HK-2 (cell line): ENCODE measurements around the gene FBXO5.
"Not testable (repeated sequence)": the region's sequence is repeated elsewhere in the genome, so short reads cannot be mapped to it uniquely, and the experiment has no call there.

Source experiments
- DNase-seq: peaks from one replicate; pipeline ENCODE4 v3.0.0-alpha.2; 2018; ENCODE audit not compliant: unreplicated experiment

FBXO5 gene, protein sequence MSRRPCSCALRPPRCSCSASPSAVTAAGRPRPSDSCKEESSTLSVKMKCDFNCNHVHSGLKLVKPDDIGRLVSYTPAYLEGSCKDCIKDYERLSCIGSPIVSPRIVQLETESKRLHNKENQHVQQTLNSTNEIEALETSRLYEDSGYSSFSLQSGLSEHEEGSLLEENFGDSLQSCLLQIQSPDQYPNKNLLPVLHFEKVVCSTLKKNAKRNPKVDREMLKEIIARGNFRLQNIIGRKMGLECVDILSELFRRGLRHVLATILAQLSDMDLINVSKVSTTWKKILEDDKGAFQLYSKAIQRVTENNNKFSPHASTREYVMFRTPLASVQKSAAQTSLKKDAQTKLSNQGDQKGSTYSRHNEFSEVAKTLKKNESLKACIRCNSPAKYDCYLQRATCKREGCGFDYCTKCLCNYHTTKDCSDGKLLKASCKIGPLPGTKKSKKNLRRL

DNA sequence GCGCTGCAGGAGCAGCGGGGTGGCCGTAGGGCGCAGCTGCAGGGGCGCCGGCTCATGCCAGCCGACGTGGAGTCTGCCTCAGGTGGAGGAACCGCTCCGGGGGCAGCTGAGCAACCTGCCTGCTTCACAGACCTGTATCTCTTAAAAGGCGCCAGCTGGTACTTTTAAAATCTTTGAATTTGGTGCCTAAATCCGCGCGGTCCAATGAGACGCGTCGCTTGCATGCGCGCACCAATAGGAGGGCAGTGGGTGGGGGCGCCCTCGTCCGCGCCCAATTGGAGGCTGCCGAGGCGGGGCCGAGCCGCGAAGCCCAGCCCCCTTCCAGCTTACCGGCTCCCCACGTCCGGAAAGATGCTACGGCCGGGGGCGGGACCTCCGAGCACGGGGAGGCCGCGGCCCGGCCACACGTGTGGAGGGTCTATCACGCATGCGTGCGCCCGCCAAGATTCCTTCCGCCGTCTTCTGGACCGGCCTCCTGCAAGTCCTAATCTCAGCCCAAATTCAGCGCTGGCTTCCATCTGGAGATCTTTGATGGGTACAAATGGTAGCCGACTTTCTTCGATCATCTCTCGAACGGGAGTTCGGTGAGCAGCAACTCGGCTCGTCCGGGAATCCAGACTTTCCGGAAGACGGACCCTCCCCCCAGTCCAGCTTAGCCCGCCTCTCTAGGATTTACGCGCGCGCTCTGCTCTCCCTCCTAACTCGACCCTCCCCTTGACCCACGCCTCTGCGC lies at the start of gene FBXO5:
FBXO5 (minus strand) TSS at position 138 of the 733 bp plus-strand sequence; CDS start at position 56, 82 bp downstream.
- peak; percentile 96 for DNase-seq

DNA sequence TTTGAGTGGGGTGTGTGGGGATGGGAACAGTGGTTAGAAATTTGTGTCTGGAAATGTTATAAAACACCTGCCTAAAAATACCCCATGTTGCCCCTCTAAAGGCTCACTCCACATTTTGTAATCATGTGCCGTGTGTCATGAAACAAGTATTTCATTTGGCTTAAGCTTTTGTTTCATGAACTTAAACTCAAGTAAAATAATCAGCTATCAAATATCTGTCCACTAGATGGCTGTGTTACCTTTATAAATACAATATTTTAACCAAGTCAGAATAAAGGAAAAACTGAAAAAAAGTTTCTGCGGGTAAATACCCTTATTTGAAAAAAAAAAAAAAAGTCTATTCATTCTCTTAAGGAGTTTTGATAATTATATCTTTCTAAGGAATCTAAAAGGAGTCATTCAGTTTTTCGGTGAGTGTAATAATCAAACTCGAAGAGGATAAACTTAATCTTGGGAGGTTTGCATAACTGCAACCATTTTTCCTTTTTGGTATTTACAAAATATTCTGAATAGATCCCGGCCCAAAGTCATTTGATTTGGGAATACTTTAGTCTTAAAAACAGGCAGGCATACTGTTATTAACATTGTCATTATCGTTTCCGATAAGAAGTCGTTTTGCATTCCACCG lies 49.5 kb upstream of the FBXO5 start:
- DNase-seq: no peak

DNA sequence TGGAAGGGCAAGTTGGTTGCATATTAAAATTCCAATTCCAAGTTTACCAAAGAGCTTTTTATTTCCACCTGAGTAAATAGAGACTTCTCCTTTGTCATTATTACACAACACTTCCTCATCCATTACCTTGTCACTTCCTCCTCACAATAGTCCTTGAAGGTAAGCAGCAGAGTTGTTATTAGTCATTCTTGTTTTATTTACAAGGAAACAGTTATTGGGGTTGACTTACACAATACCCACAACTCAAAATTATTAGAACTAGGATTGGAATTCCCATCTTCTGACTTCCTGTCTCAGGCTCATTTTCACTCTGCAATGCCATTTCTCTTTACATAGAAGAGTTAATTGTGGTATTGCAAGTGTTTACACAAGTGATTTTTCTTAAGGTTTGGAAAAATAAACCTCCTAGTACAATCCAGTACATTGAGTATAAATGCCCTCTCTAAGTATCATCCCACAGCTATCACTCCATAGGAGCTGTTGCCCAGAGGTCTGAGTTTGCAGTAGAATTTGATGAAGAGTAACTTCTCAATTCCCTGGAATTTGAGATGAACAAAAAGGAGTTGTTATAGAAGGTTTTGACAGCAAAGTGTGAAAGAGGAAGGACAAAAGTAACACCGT lies 48.6 kb upstream of the FBXO5 start:
- no peak for DNase-seq

DNA sequence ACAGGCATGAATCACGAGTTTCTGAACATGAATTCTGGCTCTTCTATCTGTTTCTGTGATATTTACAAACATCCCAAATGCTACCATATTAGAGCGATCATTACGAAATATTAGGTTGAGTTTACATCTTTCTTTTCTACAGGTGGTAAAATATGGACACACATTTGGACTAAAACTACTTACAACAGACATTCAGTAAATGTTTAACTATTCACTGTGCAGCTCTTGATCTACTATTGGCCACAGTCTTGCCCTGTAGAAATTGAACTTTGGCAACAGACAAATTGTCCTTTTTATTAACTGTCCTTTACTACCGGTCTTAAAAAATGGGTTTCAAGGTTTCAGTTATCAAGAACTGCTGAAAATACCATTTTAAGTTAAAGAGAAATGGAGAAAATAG lies 46.1 kb upstream of the FBXO5 start:
- no peak for DNase-seq

DNA sequence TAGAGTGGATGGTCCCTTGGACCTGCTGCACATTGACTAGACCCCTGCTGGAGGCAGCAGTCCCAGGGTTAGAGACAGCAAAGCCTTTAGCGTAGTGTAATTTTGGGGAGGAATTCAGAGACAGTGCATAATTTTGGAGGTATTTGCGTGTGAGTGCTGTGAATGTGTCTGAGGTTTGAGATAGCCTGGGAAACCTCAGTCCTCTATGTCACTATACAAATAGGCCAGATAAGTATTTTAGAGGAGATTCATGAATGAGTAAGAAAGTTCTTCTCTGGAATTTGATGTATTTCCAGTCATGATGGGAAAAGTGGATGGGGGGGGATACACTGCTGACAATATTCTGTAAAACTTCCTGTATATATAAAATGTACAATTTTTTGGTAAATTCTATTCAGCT lies 45.4 kb upstream of the FBXO5 start:
- DNase-seq: no peak

DNA sequence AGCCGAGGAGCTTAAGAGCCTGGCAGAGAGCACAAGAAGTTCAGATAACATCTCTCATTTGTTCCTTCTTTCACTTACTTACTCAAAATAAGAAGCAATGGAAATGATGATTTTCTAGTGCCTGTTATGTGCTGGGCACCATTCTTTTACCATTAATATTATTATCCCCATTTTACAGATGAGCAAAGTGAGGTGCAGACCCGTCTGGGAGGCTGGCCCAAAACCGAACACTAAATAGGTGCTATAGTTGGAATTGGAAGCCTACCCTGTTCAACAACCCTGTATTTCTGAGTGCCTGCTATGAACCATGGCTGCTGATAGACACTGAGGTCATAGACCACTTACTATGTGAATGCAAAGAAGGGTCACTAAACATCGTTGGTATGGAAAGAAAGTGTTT lies 44.6 kb upstream of the FBXO5 start:
- DNase-seq: no peak

DNA sequence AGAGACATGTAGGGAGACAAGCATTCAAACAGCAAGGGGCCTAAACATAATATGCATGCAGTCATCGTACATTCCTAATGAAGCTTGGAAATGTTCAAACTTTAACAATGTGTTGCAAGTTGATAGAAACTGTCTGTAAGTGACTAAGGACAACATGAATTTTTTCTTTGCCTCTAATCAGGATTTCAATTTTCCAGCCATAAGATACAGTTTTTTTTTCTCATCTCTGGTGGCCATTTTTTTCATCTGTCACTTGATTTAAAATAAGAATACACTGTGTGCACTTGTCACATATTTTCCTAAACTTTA lies 41.8 kb upstream of the FBXO5 start:
- no peak for DNase-seq

DNA sequence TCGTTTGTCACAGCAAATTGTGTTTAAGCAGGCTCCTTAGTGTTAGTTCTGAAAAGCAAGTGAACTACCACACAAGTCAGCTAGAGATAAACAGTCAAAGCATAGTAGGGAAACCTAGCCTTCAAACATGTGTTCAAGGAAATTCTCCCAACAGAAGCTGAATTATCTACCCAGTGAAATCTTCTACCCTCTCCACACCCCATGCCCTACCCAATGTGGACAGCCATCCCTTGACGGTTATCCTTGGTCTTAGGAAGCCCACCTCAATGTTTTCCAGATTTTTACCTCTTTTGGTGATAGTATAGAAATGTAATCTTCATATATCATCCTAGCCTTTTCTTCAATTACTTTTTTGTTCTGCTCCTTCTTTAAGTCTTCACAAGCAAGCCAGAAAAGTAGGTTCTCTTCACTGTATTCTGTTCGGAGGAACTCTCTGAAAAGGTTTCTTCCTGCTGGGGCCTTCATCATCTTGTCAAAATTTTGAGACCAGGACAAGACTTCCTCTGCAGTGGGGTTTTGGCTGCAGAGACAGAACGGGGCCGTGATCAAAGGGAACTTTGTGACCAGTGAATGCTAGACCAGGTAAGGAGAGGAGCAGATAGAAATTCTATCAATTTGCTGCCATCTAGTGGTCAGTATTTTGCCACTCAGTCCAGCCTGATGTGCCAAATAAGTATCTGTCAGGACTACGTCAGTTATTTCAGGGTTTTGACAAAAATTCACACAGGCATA lies 41.3 kb upstream of the FBXO5 start:
- DNase-seq: peak; percentile 20

DNA sequence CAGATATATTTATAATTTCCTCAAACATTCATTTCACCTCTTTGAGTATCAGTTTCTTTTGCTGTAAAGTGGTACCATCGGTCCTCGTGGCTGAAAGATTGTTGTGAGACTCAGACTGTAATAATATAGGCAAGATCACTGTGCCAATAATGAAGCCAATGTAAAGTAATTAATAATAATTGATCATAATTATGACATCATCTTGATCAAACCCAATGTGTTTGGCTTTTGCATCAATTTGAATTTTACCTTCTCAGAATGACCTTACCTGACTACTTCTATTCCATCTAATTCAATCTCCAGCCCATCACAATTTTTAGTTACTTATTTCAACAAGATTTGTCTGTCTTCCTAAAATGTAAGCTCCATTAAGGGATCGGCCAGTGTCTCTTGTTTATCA lies 35.5 kb upstream of the FBXO5 start:
- DNase-seq: no peak

DNA sequence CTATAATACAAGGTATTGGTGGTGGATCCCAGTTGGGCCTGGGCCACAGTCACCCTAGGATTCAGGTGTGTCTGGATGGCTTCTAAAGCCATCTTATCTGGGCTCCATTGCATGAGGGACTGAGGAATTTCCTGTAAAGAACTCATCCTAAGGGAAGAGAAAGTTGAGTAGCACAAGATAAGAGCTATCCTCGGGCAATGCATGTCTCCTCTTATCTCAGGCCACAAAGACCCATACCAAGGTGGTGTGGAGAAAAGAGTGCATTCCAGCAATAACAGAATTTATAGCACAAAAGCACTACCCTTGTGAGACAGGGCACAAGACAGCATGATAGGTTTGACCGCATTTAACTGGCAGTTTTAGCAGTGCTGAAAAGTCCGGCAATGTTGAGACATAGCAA lies 34.0 kb upstream of the FBXO5 start:
- no peak for DNase-seq

DNA sequence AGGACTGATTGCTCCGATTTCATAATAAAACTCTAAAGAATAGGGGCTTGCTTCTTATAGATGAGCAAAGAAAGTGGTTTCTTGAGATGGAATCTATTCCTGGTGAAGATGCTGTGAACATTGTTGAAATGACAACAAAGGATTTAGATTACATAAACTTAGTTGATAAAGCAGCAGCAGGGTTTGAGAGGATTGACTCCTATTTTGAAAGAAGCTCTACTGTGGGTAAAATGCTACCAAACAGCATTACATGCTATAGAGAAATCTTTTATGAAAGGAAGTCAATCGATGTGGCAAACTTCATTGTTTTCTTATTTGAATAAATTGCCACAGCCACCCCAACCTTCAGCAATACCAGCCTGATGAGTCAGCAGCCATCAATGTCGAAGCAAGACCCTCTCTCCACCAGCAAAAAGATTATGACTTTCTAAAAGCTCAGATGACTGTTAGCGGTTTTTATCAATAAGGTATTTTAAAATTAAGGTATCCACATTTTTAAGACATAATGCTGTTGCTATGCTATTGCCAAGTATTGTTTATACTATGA lies 32.3 kb upstream of the FBXO5 start:
- DNase-seq: no peak

DNA sequence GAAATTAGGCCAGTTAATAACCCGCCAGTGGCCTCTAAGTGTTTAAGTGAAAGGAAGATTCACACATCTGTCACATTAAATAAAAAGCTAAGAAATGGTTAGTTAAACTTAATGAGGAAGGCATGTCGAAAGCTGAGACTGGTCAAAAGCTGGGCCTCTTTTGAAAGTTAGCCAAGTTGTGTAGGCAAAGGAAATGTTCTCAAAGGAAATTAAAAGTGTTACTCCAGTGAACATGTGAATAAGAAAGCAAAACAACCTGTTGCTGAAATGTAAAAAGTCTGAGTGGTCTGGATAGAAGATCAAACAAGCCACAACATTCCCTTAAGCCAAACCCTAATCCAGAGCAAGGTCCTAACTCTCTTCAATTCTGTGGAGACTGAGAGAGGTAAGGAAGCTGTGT lies 30.6 kb upstream of the FBXO5 start:
- no peak for DNase-seq

DNA sequence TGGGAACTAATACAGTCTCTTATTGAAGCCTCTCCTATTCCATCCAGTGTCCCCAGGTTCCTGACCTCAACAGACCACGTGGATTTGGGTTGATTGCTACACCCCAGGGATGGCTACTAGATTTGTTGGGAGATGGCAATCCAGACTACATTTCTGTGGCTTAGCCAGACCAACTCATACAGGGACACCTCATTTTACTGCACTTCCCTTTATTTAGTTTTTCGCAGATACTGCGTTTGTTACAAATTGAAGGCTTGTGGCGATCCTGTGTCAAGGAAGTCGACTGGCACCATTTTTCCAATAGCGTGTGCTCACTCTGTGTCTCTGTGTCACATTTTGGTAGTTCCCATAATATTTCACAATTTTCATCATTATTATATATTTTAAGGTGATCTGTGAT lies 30.0 kb upstream of the FBXO5 start:
- no peak for DNase-seq

DNA sequence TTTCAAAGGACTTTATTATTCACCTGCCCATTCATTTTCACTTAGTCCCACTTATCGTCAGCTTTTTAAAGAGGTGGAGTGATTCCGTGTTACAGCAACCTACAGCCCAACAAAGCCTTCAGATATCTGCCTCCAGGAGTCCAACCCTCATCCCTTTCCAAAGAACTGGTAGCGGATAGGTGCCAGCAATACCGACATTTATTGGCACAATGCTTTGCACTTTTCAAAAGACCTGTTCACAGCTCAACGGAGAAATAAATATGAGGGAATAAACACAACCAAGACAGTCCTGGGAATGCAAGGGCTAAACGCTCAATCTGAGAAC lies 20.5 kb upstream of the FBXO5 start:
- DNase-seq: peak; percentile 25

DNA sequence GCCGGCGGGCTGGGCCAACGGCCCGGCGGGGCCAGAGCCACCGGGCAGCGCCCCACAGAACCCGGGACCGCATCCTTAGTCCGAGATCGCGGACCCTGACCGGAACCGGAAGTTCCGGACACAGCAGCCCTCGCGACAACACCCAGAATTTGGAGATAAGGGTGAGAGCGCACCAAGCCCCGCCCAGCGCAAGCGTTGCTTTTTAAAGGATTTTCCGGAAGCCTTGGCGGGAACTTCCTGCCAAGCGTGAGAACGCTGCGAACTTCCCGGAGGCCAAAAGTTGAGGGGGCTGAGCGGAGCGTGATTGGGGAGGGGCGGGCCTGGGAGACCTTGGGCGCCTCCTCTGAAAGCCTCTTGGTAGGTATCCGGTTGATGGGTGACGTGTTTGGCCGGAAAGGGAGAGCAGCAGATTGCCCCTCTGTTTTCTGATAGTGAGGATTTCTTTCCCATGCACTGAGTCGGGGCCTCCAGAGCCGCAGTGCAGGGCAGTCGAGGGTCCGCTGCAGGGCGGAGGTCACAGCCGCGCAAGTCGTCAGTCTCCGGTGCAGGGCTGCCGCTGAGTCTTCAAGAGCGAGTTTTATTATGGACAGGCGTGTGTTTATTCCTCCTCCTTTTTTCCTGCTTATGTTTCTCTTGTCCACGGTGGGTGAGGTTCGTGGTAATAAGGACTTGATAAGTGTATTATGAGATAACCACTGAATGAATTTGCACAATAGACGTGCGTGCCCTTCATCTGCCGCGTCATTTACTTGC lies 19.9 kb upstream of the FBXO5 start, which contains the start of gene MTRF1L:
MTRF1L (minus strand) TSS at position 97 of the 753 bp plus-strand sequence; CDS start at position 73, 24 bp downstream.
- peak; percentile 96 for DNase-seq

DNA sequence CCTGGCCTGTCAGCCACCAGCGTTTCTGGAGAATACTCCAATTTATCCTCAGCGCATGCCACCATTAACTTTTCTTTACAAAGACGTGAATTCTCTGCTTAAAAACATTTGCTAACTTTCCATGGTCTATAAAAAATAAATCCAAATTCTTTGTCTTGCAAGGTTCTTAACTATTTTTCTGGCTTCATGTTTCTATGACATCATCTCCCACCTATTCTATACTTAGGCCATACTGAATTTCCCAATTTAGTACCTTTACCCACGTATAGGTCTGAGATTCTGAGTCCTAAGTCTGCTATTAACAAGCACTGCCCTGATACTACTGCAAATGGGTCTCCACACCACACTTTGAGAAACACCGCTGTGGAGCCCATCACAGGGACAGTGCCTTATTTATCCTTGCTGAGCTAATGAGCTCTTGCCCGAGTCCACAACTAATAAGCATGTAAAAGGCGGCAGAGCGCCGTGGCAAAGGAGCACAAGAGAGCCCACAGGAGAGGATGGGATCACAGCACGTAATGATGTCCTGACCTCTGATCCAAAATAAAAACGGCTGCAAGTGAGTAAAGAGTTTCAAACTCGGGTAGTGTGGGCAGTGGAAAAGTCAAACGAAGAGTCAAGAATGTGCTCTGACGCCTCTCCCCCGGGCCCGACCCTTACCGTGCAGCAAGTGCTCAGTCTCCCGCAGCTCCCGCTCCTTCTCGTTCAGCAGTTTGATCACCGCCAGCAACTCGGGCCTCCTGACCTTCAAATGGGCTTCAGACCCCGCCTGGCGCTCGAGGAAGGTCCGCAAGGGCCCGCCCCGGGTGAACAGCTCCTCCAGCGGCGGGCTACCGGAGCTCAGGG lies 19.1 kb upstream of the FBXO5 start:
- DNase-seq: peak; percentile 44

DNA sequence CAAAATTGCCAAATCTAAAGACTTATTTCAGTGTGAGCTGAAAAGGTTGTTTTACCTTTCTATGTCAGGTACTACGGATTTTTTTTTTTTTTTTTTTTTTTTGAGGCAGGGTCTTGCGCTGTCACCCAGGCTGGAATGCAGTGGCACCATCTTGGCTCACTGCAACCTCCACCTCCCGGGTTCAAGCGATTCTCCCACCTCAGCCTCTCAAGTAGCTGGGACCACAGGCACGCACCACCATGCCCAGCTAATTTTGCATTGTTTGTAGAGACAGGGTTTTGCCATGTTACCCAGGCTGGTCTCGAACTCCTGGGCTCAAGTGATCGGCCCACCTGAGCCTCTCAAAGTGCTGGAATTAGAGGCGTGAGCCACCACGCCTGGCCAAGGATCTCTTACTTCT lies 17.9 kb upstream of the FBXO5 start:
- DNase-seq: not testable (repeated sequence)

DNA sequence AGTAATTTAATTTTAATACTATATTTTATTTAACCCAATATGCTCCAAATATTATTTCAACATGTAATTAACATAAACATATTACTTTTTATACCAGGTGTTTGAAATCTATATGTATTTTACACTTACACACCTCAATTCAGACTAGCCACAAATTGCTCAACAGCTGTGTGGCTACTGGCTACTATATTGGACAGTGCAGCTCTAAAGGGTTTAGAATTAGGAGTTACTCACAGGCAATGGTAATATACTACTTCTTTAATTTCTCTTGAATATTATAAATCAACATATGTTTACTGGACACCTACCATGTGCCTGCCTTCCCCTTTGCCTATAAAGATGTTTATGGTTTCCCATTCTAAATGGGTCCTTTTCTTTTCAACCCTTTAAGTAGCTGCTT lies 17.4 kb upstream of the FBXO5 start:
- DNase-seq: no peak

DNA sequence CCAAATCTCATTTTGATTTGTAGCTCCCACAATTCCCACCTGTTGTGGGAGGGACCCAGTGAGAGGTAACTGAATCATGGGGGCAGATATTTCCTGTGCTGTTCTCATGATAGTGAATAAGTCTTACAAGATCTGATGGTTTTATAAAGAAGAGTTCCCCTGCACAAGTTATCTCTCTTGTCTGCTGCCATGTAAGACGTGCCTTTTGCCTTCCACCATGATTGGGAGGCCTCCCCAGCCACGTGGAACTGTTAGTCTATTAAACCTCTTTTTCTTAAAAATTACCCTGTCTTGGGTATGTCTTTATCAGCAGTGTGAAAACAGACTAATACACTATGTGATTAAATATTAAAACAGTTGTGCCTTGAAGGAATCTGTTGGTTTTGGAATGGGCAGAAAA lies 16.7 kb upstream of the FBXO5 start:
- not testable (repeated sequence) for DNase-seq

DNA sequence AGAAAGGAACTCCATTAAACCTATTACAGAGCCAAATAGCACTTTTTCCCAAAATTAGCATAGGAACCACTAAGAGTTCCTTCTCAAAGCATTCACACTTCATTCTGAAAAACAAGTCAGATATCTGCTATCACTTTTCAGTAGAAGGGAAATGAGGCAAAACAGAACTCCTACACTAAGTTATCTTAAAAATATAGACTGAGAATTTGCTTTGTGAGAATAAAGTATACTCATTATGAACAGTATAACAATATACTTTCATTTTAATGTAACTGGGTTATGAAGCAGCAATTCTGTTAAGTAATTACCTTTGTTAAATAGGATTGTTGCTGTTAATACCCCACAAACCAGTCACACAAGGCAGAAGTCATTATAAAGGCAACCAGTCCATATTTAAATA lies 11.0 kb upstream of the FBXO5 start:
- DNase-seq: no peak
